Measurements from ENCODE around the gene OR51I1.

GRCh38 chr11:5398936-5399335 is 42.4 kb downstream of the OR51I1 start:
- TF ChIP-seq CTCF (IDR thresholded peaks at IDR 0.05; ENCODE audit: poor library complexity) (no peak), EZH2phosphoT487 (IDR thresholded peaks at IDR 0.05; ENCODE audit: low read depth, severe bottlenecking, unreplicated experiment) (no peak)
